ENCODE data around the gene JAM3. TPM values are rescaled to one million over a fixed set of nuclear protein-coding genes. Genes with fewer than 3 reads are reported as not detected.

Gene JAM3
- total and polyA plus RNA-seq, 2 of the 8 experiments (the other 6 are each of a cell fraction or from before 2014, with no cell fraction given), result 19.6 to 42.8 TPM

GRCh38 chr11:134150195-134150903, 81.5 kb downstream of the JAM3 start:
- Histone ChIP-seq H3K23me2 (ENCODE audit: low read depth, low read length) (no peaks in the 10 kb centered on the region), H3K36me3 (ENCODE audit: control insufficient read depth in 2 of 4, insufficient read depth in 4 of 4, low read length in 3 of 4) (peaks cover 11 to 71% (median 47%) of the 10 kb centered on the region in 4 experiments; a peak in 7 of 8 replicates), H3K4me2 (ENCODE audit: insufficient read depth in 1 of 2, low read depth in 2 of 2, low read length in 2 of 2) (no peak overlapping the region), H2BK20ac (ENCODE audit: low read length) (no peak overlapping the region), H4K5ac (ENCODE audit: insufficient read length, low read depth, low read length) (no peak overlapping the region), H3K9ac (replicated peaks in 1 of 4; ENCODE audit: extremely low read depth in 1 of 4, low read depth in 3 of 4, low read length in 3 of 4) (no peak overlapping the region), H4K91ac (replicated peaks; ENCODE audit: insufficient read length, low read length) (no peak overlapping the region), H3K4me1 (replicated peaks in 1 of 4; ENCODE audit: control insufficient read depth in 3 of 4, insufficient read depth in 4 of 4, low read length in 3 of 4) (no peaks in the 10 kb centered on the region), H2AFZ (ENCODE audit: low read length) (no peak overlapping the region), H3K27ac (ENCODE audit: low read depth, low read length) (no peak overlapping the region), H3K18ac (ENCODE audit: extremely low read depth, low read length) (no peak overlapping the region), H3K14ac (ENCODE audit: insufficient read length) (no peak overlapping the region), H3K4ac (replicated peaks; ENCODE audit: insufficient read length, low read depth, low read length) (no peak overlapping the region), H2BK15ac (ENCODE audit: low read length) (no peak overlapping the region), H3K9me3 (ENCODE audit: insufficient read depth in 2 of 2, low read depth in 1 of 2, low read length in 1 of 2) (peaks cover 5 to 7% of the 10 kb centered on the region in 2 experiments; a peak in 3 of 4 replicates), H4K20me1 (replicated peaks in 1 of 2; ENCODE audit: control insufficient read depth in 1 of 2, insufficient read depth in 2 of 2, low read length in 2 of 2) (peaks cover 4 to 6% of the 10 kb centered on the region in 2 experiments), H3K79me2 (ENCODE audit: control insufficient read depth in 1 of 2, insufficient read depth in 2 of 2, low read length in 2 of 2) (no peaks in the 10 kb centered on the region), H4K8ac (ENCODE audit: extremely low read depth, insufficient read depth, low read length) (no peak overlapping the region; the same call in 1 of the 2 replicates), H2BK5ac (ENCODE audit: low read depth, low read length) (no peak overlapping the region), H2BK120ac (replicated peaks; ENCODE audit: low read depth, low read length) (no peak overlapping the region), H2AK5ac (ENCODE audit: low read depth, low read length) (no peak overlapping the region), H2BK12ac (ENCODE audit: low read depth, low read length) (no peak overlapping the region), H3K4me3 (ENCODE audit: extremely low read depth in 1 of 4, insufficient read depth in 2 of 4, low read depth in 3 of 4, low read length in 4 of 4) (no peak overlapping the region), H3K79me1 (ENCODE audit: low read depth, low read length) (peaks cover 3% of the 10 kb centered on the region; the same call in 1 of the 2 replicates), H3K27me3 (replicated peaks in 1 of 4; ENCODE audit: control insufficient read depth in 3 of 4, extremely low read depth in 1 of 4, insufficient read depth in 3 of 4, low read length in 3 of 4) (no peaks in the 10 kb centered on the region), H3K56ac (replicated peaks; ENCODE audit: insufficient read length, low read depth, low read length) (no peak overlapping the region), H3K23ac (ENCODE audit: insufficient read length) (no peak overlapping the region)
- POLR2A ChIA-PET (ENCODE audit: partially characterized antibody), result interaction anchor here (0.7 to 1.4 kb wide), 3 partner anchors 10 to 189 kb away, joined by 3 to 5 read pairs (median 3); no protein-coding TSS in a partner anchor
- TF ChIP-seq BRCA1 (IDR thresholded peaks at IDR 0.05; ENCODE audit: low read depth, low read length) (no peak), POLR2AphosphoS5 (IDR thresholded peaks at IDR 0.05; ENCODE audit: low read depth, low read length) (0 out of 2 replicates have a peak, but pooled peaks have one; percentile 21)
- no peak for DNase-seq (ENCODE audit: low read depth in 1 of 2, low spot score in 2 of 2)
- CTCF ChIA-PET (ENCODE audit: partially characterized antibody), result interaction anchor here (0.7 to 1.9 kb wide), 3 partner anchors 10 to 175 kb away, joined by 3 to 6 read pairs (median 6); no protein-coding TSS in a partner anchor
- FAIRE-seq, result no peak
- 94% methylated on average over 12 of the region's 12 CpGs; no CpG with 5 or more reads in 1 of the 2 experiments for WGBS, 2 experiments (ENCODE audit: extremely low coverage in 1 of 2, insufficient coverage in 1 of 2, insufficient read length in 1 of 2, insufficient replicate concordance in 2 of 2, low coverage in 1 of 2, low lambda C conversion rate in 2 of 2, missing lambda C conversion rate in 1 of 2)

Data from H1 (cell line).